Trophoblast cell (in vitro differentiated cells and primary cell): Measurements from ENCODE around the gene VPS45.

Experiments used
- DNase-seq, 2 donors: peaks; one replicate each; pipeline ENCODE4 v3.0.0-alpha.2; 2016
- H2AFZ ChIP-seq: 2 replicates; pipeline ENCODE4 v1.6.1; 2013; ENCODE audit warnings: low read length, moderate library complexity, mild to moderate bottlenecking; ENCODE audit not compliant: insufficient read depth, poor library complexity
- H2AK5ac ChIP-seq: 2 replicates; pipeline ENCODE4 v1.6.1; 2013; ENCODE audit warnings: mild to moderate bottlenecking, low read length
- H2BK120ac ChIP-seq: 2 replicates; pipeline ENCODE4 v1.6.1; 2013; ENCODE audit warnings: low read length, mild to moderate bottlenecking, moderate library complexity; ENCODE audit not compliant: insufficient read depth, poor library complexity
- H2BK12ac ChIP-seq: 2 replicates; pipeline ENCODE4 v1.6.1; 2013; ENCODE audit warnings: mild to moderate bottlenecking, low read length, moderate library complexity
- H2BK5ac ChIP-seq: 2 replicates; pipeline ENCODE4 v1.6.1; 2013; ENCODE audit warnings: low read length, low read depth, moderate library complexity, mild to moderate bottlenecking; ENCODE audit not compliant: poor library complexity
- H3K14ac ChIP-seq: 2 replicates; pipeline ENCODE4 v1.6.1; 2013; ENCODE audit warnings: mild to moderate bottlenecking, low read length
- H3K18ac ChIP-seq: 2 replicates; pipeline ENCODE4 v1.6.1; 2013; ENCODE audit warnings: mild to moderate bottlenecking, low read length
- H3K23ac ChIP-seq: 2 replicates; pipeline ENCODE4 v1.6.1; 2013; ENCODE audit warnings: low read length
- H3K27ac ChIP-seq: 2 replicates; pipeline ENCODE4 v1.5.1; 2013; ENCODE audit warnings: low read depth, mild to moderate bottlenecking, inconsistent platforms, low read length, moderate library complexity
- H3K27me3 ChIP-seq: 2 replicates; pipeline ENCODE4 v1.6.1; 2013; ENCODE audit warnings: inconsistent platforms, mild to moderate bottlenecking, low read length, moderate library complexity; ENCODE audit not compliant: insufficient read depth
- H3K36me3 ChIP-seq, 2 experiments: 1 replicate in 1 of 2; 2 replicates in 1 of 2; pipeline ENCODE4 v1.6.1; 2013; ENCODE audit warnings: low read length in 2 of 2, mild to moderate bottlenecking in 2 of 2, moderate library complexity in 1 of 2; ENCODE audit not compliant: insufficient read depth in 2 of 2, control insufficient read depth in 1 of 2
- H3K4ac ChIP-seq: 2 replicates; pipeline ENCODE4 v1.6.1; 2013; ENCODE audit warnings: low read depth, mild to moderate bottlenecking, low read length, moderate library complexity
- H3K4me1 ChIP-seq, 2 experiments: 1 replicate in 1 of 2; 2 replicates in 1 of 2; pipeline ENCODE4 v1.6.1; 2013; ENCODE audit warnings: low read length in 2 of 2, mild to moderate bottlenecking in 2 of 2, moderate library complexity in 1 of 2; ENCODE audit not compliant: insufficient read depth in 2 of 2, control insufficient read depth in 1 of 2
- H3K4me2 ChIP-seq: 2 replicates; pipeline ENCODE4 v1.6.1; 2013; ENCODE audit warnings: inconsistent platforms, mild to moderate bottlenecking, low read length, moderate library complexity
- H3K4me3 ChIP-seq: 2 replicates; pipeline ENCODE4 v1.5.1; 2013; ENCODE audit warnings: mild to moderate bottlenecking, low read depth, low read length, inconsistent platforms
- H3K79me1 ChIP-seq: one replicate; pipeline ENCODE4 v1.6.1; 2013; ENCODE audit warnings: low read length
- H3K79me2 ChIP-seq: 2 replicates; pipeline ENCODE4 v1.6.1; 2013; ENCODE audit warnings: low read length, mild to moderate bottlenecking; ENCODE audit not compliant: control insufficient read depth, insufficient read depth, poor library complexity
- H3K9ac ChIP-seq: 2 replicates; pipeline ENCODE4 v1.6.1; 2013; ENCODE audit warnings: mild to moderate bottlenecking, low read length
- H3K9me3 ChIP-seq: 2 replicates; pipeline ENCODE4 v1.6.1; 2013; ENCODE audit warnings: low read depth, mild to moderate bottlenecking, control low read depth, inconsistent platforms, low read length; ENCODE audit not compliant: insufficient read depth
- H4K12ac ChIP-seq: 2 replicates; pipeline ENCODE4 v1.6.1; 2013; ENCODE audit warnings: low read depth, mild to moderate bottlenecking, low read length, moderate library complexity
- H4K8ac ChIP-seq: 2 replicates; pipeline ENCODE4 v1.6.1; 2013; ENCODE audit warnings: low read depth, mild to moderate bottlenecking, low read length, moderate library complexity
- H4K91ac ChIP-seq: one replicate; pipeline ENCODE4 v1.6.1; 2013; ENCODE audit warnings: low read depth, mild to moderate bottlenecking, low read length, moderate library complexity
- WGBS: extraction: QIAGEN DNeasy Blood & Tissue Kit; methylation state at CpG from one replicate; pipeline ENCODE4 v1.1.7; 2013; ENCODE audit warnings: missing lambda C conversion rate; ENCODE audit not compliant: insufficient read length, insufficient coverage; ENCODE audit errors: extremely low coverage; 5-methylcytosine and 5-hydroxymethylcytosine counted together

The VPS45 gene

GRCh38 chr1:150022357-150022756 is 45.2 kb upstream of the VPS45 start:
- H3K4me1 ChIP-seq, result peaks cover 0 to 8% of the 10 kb centered on the region in 2 experiments
- no peak overlapping the region for H2BK5ac ChIP-seq
- no peak overlapping the region for H3K4me2 ChIP-seq
- no peaks in the 10 kb centered on the region for H3K36me3 ChIP-seq
- H2BK12ac ChIP-seq, result no peak overlapping the region
- no peaks in the 10 kb centered on the region for H3K79me2 ChIP-seq
- WGBS, result no CpG with 5 or more reads among the region's 6 CpGs
- H3K9ac ChIP-seq, result no peak overlapping the region
- no peak overlapping the region for H3K4me3 ChIP-seq
- H3K4ac ChIP-seq, result no peak overlapping the region
- H2AFZ ChIP-seq, result no peak overlapping the region
- DNase-seq, result no peak
- H3K18ac ChIP-seq, result no peak overlapping the region
- no peak overlapping the region for H3K23ac ChIP-seq
- no peak overlapping the region for H4K91ac ChIP-seq
- no peak overlapping the region for H3K27ac ChIP-seq
- H4K8ac ChIP-seq, result no peak overlapping the region
- H2AK5ac ChIP-seq, result no peak overlapping the region
- no peaks in the 10 kb centered on the region for H3K79me1 ChIP-seq
- no peaks in the 10 kb centered on the region for H3K27me3 ChIP-seq
- no peaks in the 10 kb centered on the region for H3K9me3 ChIP-seq
- H2BK120ac ChIP-seq, result no peak overlapping the region
- no peak overlapping the region for H4K12ac ChIP-seq
- no peak overlapping the region for H3K14ac ChIP-seq

DNA sequence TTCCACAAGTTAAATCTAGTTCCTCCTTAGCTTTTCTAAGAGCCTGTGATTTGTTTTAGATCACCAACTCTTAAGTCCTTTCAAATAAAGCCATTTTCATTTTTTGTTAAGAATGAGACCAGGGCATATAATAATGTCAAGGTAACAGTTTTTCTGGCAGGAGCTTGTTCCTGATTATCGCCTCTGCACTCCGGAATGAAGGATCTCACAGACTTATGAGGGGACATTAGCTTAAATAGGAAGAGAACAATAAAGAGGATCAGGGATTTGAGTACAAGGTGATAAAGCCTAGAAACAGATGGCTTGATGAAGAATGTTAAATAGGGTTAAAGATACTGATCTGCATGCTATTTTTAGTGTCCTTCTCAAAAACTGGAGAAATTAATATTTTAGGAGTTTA is 43.4 kb upstream of the VPS45 start:
- H4K91ac ChIP-seq, result no peak overlapping the region
- no peak overlapping the region for H2AFZ ChIP-seq
- no peak overlapping the region for H3K27ac ChIP-seq
- no peak for DNase-seq
- no CpG with 5 or more reads among the region's 2 CpGs for WGBS
- H3K36me3 ChIP-seq, result no peaks in the 10 kb centered on the region
- H3K9ac ChIP-seq, result no peak overlapping the region
- H2BK5ac ChIP-seq, result no peak overlapping the region
- no peak overlapping the region for H3K23ac ChIP-seq
- peaks cover 0 to 4% of the 10 kb centered on the region in 2 experiments for H3K4me1 ChIP-seq
- no peak overlapping the region for H3K18ac ChIP-seq
- H3K4ac ChIP-seq, result no peak overlapping the region
- no peak overlapping the region for H2BK12ac ChIP-seq
- no peaks in the 10 kb centered on the region for H3K27me3 ChIP-seq
- H3K9me3 ChIP-seq, result no peaks in the 10 kb centered on the region
- H3K79me2 ChIP-seq, result no peaks in the 10 kb centered on the region
- H4K8ac ChIP-seq, result no peak overlapping the region
- no peak overlapping the region for H4K12ac ChIP-seq
- no peaks in the 10 kb centered on the region for H3K79me1 ChIP-seq
- no peak overlapping the region for H3K14ac ChIP-seq
- H3K4me2 ChIP-seq, result no peak overlapping the region
- no peak overlapping the region for H2BK120ac ChIP-seq
- H3K4me3 ChIP-seq, result no peak overlapping the region
- H2AK5ac ChIP-seq, result no peak overlapping the region

GRCh38 chr1:150028322-150028721 is 39.3 kb upstream of the VPS45 start:
- H3K14ac ChIP-seq, result no peak overlapping the region
- H3K18ac ChIP-seq, result no peak overlapping the region
- no peaks in the 10 kb centered on the region for H3K9me3 ChIP-seq
- no peak for DNase-seq
- H3K9ac ChIP-seq, result no peak overlapping the region
- H3K36me3 ChIP-seq, result no peaks in the 10 kb centered on the region
- no peak overlapping the region for H3K4me2 ChIP-seq
- no peak overlapping the region for H3K4me3 ChIP-seq
- no peak overlapping the region for H4K8ac ChIP-seq
- H2AK5ac ChIP-seq, result no peak overlapping the region
- no peaks in the 10 kb centered on the region for H3K4me1 ChIP-seq
- H3K79me2 ChIP-seq, result no peaks in the 10 kb centered on the region
- H4K91ac ChIP-seq, result no peak overlapping the region
- no peaks in the 10 kb centered on the region for H3K79me1 ChIP-seq
- no peak overlapping the region for H2BK5ac ChIP-seq
- WGBS, result no CpG with 5 or more reads among the region's 1 CpG
- H2BK12ac ChIP-seq, result no peak overlapping the region
- H3K27me3 ChIP-seq, result no peaks in the 10 kb centered on the region
- no peak overlapping the region for H4K12ac ChIP-seq
- no peak overlapping the region for H2BK120ac ChIP-seq
- no peak overlapping the region for H3K4ac ChIP-seq
- no peak overlapping the region for H2AFZ ChIP-seq
- no peak overlapping the region for H3K27ac ChIP-seq
- H3K23ac ChIP-seq, result no peak overlapping the region

DNA sequence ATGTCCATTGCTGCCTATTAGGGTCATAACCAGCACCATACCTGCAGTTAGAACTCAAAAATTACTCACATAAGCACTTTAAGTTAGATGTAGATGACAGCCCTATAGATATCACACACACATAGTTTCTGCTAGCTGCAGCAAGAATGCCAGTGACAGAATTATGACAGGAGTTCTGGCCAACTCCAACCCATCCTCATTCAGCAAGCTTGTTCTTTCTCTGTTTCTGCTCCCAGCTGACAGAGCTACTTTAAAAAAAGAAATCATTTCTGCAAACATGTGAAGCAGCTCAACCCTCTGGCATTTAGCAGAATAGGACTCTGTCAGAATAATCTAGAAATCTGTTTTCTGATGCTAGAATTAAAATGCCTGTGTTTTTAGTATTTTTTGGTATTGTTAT is 33.2 kb upstream of the VPS45 start:
- no peaks in the 10 kb centered on the region for H3K36me3 ChIP-seq
- H3K27ac ChIP-seq, result no peak overlapping the region
- H3K4me1 ChIP-seq, result no peaks in the 10 kb centered on the region
- no peaks in the 10 kb centered on the region for H3K27me3 ChIP-seq
- H3K14ac ChIP-seq, result no peak overlapping the region
- no peak overlapping the region for H3K4me2 ChIP-seq
- no peak for DNase-seq
- no peak overlapping the region for H2AK5ac ChIP-seq
- H3K79me1 ChIP-seq, result no peaks in the 10 kb centered on the region
- H3K79me2 ChIP-seq, result no peaks in the 10 kb centered on the region
- no peak overlapping the region for H3K4ac ChIP-seq
- H3K23ac ChIP-seq, result no peak overlapping the region
- no peak overlapping the region for H2BK120ac ChIP-seq
- no peak overlapping the region for H3K18ac ChIP-seq
- no peak overlapping the region for H4K91ac ChIP-seq
- no peak overlapping the region for H4K12ac ChIP-seq
- no peak overlapping the region for H2BK12ac ChIP-seq
- no peak overlapping the region for H3K9ac ChIP-seq
- no peak overlapping the region for H2AFZ ChIP-seq
- H2BK5ac ChIP-seq, result no peak overlapping the region
- H4K8ac ChIP-seq, result no peak overlapping the region
- H3K9me3 ChIP-seq, result no peaks in the 10 kb centered on the region
- H3K4me3 ChIP-seq, result no peak overlapping the region
